GF-D8 (cell line): ENCODE measurements around the gene VASH2.
A peak's percentile ranks its signal among the peaks of the same experiment; 100 is the strongest.
"Not testable (repeated sequence)": the region's sequence is repeated elsewhere in the genome, so short reads cannot be mapped to it uniquely, and the experiment has no call there.

Experiments used
- DNase-seq: peaks from one replicate; lab custom pipeline; 2025; lab: John Stamatoyannopoulos, UW

VASH2 gene

DNA sequence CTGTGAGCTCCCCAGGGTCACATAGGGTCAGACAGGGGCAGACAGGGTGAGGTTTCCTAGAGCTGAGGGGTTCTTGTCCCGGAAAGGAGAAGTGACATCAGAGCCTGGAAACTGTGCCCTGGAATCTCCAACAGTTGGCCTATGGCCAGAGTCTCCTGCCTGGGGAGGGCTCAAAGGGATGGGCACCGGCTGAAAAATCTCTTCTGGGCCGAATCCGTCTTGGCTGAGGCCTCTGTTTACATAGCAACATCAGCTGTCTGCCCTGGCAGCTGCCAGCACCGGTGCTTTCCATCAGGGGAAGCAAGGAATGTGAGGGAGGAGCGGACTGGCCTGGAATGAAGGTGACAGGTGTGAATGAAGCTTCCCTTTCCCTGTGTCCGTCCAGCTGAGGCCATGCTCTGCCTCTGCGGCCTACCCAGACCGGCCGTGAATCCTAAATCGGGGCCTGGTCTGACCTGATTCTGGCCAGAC lies 30.7 kb downstream of the VASH2 start:
- DNase-seq: no peak

- no peak for DNase-seq
These were observed 31.4 kb downstream of the VASH2 start for GRCh38 chr1:212981571-212982328.

DNA sequence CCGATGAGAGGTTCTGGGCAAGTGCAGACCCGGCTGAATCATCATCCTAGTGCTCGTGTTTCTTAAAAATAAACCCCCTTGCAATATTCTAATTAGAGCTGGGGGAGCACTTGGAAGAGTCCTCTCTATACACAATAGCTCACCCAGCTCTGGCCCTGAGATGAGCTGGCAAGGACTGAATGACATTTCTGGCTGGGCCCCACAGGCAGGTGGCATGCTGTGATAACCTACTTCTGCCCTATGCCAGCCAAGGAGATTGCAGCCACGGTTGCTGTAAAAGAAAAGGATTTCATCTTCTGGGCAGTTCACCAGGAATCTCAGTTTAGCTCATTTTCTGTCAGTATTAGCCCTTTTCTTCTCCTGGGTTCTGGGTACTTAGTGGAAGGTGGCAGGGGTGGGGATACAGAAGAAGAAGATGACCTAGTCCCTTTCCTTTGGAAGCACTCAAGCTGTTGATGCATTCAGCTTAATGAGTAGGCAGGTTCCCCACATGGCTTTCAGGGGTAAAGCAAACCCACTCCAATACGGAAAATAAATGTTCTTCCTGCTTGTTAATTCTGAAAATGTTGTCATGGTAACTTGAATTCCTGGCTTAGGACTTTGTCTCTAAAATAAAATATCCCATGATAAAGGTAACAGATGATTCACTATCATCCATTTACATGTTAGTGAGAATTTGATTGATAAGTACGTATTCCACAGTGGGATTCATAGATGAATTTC lies 32.2 kb downstream of the VASH2 start:
- DNase-seq: no peak

DNA sequence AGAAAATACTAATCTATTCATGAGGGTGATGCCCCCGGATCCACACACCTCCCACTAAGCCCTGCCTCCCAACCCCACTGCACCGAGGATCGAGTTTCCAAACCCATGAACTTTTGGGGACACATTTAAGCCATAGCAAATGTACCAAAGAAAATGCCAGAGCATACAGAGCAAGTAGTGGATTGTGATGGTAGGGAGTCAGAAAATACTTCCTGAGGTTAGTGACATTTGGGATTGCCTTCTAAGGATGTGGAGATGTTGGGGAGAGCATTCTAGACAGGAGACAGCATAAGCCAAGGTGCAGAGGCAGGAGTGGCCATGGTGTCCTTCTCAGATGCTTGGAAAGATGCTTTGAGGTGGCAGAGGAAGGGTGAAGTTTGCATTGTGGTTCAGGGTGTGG lies 33.1 kb downstream of the VASH2 start:
- DNase-seq: no peak

- DNase-seq: no peak
These were observed 34.4 kb downstream of the VASH2 start for GRCh38 chr1:212984522-212985291.

DNA sequence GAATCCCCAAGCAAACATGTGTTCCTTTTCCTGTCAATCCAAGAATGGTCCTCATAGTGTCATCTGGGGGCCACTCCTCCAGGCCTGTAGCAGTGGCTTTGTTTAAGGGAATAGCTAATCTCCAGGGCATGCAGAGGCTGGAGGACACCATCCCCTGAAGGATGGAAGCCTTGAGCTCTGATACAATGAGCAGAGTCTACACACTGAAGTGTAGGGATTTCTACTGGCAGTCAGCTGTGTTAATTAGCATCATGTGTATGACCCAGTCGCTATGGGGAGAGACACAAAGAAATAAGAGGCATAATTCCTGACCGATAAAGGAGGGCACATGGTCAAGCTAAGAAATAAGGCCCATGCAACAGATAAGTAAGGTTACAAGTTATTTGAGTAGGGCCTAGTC lies 36.2 kb downstream of the VASH2 start:
- no peak for DNase-seq

DNA sequence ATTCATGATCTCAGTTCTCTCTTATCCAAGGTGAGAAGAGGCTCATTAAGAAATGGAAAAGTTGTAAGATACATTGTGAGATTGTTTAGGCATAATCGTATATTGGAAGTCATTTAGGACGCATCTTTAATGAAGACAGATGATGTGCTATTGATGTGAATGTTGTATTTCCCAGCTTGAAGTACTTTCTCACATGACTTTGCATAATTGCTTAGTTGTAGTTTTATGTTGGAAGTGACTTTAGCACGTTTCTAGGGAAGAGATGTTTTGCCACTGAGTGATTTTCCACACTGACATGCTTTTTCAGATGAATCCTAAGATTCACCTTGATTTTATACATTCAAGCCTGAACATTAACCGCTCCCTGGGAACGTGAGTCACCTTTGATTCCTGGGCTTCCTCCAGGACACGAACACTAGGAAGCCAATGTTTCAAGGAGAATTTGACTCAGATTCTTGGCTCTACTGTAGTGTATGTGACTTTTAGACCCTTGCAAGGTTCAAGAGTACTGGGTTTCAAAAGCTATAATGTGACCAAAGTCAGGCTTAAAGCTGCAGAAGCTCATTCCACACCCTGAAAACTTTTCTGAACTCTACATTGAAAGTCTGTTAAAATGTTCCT lies 37.5 kb downstream of the VASH2 start:
- no peak for DNase-seq

- no peak for DNase-seq
These were observed 39.9 kb downstream of the VASH2 start for GRCh38 chr1:212990276-212990675.

- not testable (repeated sequence) for DNase-seq
These were observed 43.6 kb downstream of the VASH2 start for GRCh38 chr1:212993960-212994359.

- no peak for DNase-seq
These were observed 44.6 kb downstream of the VASH2 start for GRCh38 chr1:212994926-212995325.

DNA sequence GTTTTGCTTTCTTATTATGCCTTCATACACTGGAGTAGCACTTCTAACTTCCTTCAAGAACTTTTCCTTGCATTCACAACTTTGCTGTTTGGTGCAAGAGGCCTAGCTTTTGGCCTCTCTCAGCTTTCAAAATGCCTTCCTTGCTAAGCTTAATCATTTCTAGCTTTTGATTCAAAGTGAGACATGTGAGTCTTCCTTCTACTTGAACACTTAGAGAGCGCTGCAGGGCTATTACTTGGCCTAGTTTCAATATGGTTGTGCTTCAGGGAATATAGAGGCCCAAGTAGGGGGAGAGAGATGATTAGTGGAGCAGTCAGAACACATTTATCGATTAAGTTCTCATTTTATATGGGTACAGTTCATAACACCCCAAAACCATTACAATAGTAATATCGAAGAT lies 52.9 kb downstream of the VASH2 start:
- no peak for DNase-seq

DNA sequence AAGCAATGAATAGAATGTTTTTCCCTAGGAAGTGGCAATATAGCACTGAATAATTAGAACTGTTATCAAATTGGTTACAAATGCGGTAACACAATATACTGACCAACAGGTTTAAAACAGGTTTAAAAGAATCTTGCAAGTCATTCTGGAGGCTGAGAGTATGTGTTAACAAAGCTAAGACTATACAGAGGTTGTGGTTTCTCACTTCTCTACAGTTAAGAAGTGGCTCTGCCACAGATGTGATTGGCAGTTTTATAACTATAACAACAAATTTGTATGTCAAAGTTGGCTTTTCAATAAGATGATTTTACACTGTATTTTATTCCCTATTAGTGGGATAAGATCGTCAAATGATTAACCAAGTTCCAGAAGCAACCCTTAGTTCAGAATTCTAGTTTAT lies 58.2 kb downstream of the VASH2 start:
- DNase-seq: peak; percentile 15

DNA sequence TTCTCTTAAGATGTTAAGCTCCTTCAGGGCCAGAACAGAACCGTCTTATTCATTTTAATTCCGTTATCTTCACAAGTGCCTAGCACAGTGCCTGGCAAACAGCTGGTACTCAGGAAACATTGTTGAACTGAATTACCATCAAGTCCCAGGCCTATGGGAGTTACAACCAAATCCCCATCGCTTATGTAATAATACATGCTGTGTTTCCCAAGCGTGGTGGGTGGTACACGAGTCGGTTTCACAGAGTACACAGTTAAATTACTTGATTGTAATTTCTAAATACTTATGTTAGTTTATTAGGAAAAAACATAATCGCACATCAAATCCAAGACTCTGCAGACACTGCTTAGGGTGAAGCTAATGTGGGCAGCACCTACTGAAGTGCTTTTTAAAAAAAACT lies 64.3 kb downstream of the VASH2 start:
- peak; percentile 19 for DNase-seq

- DNase-seq: peak; percentile 88
These were observed 65.0 kb downstream of the VASH2 start, which contains the start of gene ANGEL2 for GRCh38 chr1:213015099-213016050. Gene ANGEL2 (minus strand): TSS chr1:213015867. CDS start chr1:213015671, 196 bp downstream.

DNA sequence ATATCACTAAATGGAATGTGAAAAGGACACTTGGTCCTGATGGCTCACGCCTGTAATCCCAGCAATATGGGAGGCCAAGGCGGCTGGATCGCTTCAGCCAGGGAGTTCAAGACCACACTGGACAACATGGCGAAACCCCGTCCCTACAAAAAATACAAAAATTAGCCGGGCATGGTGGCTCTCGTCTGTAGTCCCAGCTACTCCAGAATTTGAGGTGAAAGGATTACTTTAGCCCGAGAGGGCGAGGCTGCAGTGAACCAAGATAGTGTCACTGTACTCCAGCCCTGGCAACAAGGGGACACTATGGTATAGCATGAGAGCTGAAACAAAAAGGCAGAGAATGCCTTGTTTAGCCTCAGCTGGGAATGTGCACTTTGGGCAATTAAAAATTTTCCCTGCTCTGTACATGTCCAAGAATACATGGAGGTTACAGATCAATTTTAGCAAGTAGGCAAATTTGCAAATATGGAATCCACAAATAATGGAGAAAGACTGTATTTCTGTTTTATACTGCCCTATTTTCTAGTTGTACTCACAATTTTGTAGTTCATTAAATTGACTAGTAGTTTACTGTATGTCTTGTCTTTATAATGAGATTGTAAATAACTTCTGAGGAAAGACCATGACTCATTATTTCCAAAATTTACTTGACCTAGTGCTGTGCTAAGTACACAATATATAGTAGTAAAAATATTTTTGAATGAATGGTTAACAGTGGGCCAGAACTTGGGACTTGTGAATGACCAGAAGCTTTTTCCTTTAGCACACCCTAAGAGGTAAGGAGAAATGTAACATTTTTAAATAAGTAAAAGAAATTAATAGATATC lies 67.3 kb downstream of the VASH2 start:
- no peak for DNase-seq

GRCh38 chr1:213019450-213019849 lies 69.1 kb downstream of the VASH2 start:
- DNase-seq: no peak

DNA sequence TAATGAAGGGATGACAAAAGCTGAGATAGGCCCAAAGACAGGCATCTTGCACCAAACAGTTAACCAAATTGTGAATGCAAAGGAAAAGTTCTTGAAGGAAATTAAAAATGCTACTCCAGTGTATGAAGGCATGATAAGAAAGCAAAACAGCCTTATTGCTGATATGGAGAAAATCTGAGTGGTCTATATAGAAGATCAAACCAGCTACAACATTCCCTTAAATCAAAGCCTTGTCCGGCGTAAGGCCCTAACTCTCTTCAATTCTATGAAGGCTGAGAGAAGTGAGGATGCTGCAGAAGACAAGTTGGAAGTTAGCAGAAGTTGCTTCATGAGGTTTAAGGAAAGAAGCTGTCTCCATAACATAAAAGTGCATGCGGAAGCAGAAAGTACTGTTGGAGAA lies 69.7 kb downstream of the VASH2 start:
- no peak for DNase-seq

DNA sequence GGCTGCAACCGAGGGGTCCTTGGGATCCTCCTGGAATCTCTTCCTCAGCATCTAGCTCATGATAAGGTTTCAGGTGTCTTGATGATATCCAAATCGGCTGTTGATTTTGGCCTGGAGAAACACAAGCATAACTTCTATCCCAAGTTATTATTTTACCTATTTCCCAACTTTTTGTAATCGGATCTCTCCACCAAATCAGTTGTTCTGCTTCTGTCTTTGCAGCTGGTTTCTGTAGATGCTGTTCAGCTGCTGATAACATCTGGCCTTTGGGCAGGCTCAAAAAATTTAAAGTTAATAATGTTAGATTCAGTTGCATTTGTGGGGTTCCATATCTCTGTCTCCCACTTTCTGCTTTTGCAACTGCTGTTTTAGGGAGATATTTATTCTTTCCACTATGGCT lies 76.7 kb downstream of the VASH2 start:
- DNase-seq: not testable (repeated sequence)

- DNase-seq: no peak
These were observed 82.3 kb downstream of the VASH2 start for GRCh38 chr1:213032651-213033050.

GRCh38 chr1:213034713-213035112 lies 84.4 kb downstream of the VASH2 start:
- DNase-seq: no peak
